Neural crest cell (in vitro differentiated cells): Measurements from ENCODE around the gene ANO9. TPM values are rescaled to one million over a fixed set of nuclear protein-coding genes. Genes with fewer than 3 reads are reported as not detected.

Experiments
- DNase-seq: peaks from one replicate; pipeline ENCODE4 v3.0.0; 2021; ENCODE audit warnings: low read depth, mixed read lengths, low spot score
- H3K27ac Mint-ChIP-seq: one replicate; pipeline ENCODE4 v1.8.0; 2021; ENCODE audit warnings: mild to moderate bottlenecking, mixed read lengths; ENCODE audit not compliant: unreplicated experiment
- H3K27me3 Mint-ChIP-seq: 2 replicates; pipeline ENCODE4 v1.8.0; 2021; ENCODE audit warnings: low read depth, mild to moderate bottlenecking, mixed read lengths
- H3K36me3 Mint-ChIP-seq: 2 replicates; pipeline ENCODE4 v1.8.0; 2021; ENCODE audit warnings: low read depth, mild to moderate bottlenecking, mixed read lengths
- H3K4me1 Mint-ChIP-seq: 2 replicates; pipeline ENCODE4 v1.8.0; 2021; ENCODE audit warnings: mixed read lengths
- H3K4me3 Mint-ChIP-seq: one replicate; pipeline ENCODE4 v1.8.0; 2021; ENCODE audit warnings: mild to moderate bottlenecking, mixed read lengths
- H3K9me3 Mint-ChIP-seq: 2 replicates; pipeline ENCODE4 v1.8.0; 2021; ENCODE audit warnings: mixed read lengths
- CTCF ChIP-seq: fragments of 200-600 bp; sonication (generic); conservative IDR thresholded peaks from 2 replicates; pipeline ENCODE4 v1.5.0; 2021; ENCODE audit warnings: antibody characterized with exemption, mild to moderate bottlenecking
- total RNA-seq: library from RNA; stranded (reverse); gene quantifications from 2 replicates; pipeline ENCODE4 v1.2.1, GENCODE V29; 2021

Gene ANO9
- total RNA-seq, 1 donor from 2014 or later: not detected

- Mint-ChIP-seq H3K36me3 (no peaks in the 10 kb centered on the region), H3K27ac (no peak overlapping the region), H3K4me3 (no peak overlapping the region), H3K9me3 (no peaks in the 10 kb centered on the region), H3K27me3 (no peaks in the 10 kb centered on the region), H3K4me1 (peaks cover 15% of the 10 kb centered on the region)
- no peak for TF ChIP-seq CTCF
- DNase-seq: no peak
These were observed 26.2 kb upstream of the ANO9 start for GRCh38 chr11:468036-468435.

GRCh38 chr11:465896-466530, 24.2 kb upstream of the ANO9 start:
- Mint-ChIP-seq H3K36me3 (no peaks in the 10 kb centered on the region), H3K27me3 (no peaks in the 10 kb centered on the region), H3K4me1 (peaks cover 15% of the 10 kb centered on the region), H3K4me3 (no peak overlapping the region), H3K9me3 (no peaks in the 10 kb centered on the region), H3K27ac (no peak overlapping the region)
- DNase-seq: no peak
- TF ChIP-seq CTCF: no peak

GRCh38 chr11:464316-464715, 22.5 kb upstream of the ANO9 start:
- H3K27ac Mint-ChIP-seq: no peak overlapping the region
- no peak for TF ChIP-seq CTCF
- H3K36me3 Mint-ChIP-seq: no peaks in the 10 kb centered on the region
- no peaks in the 10 kb centered on the region for H3K9me3 Mint-ChIP-seq
- no peak overlapping the region for H3K4me3 Mint-ChIP-seq
- peaks cover 8% of the 10 kb centered on the region for H3K4me1 Mint-ChIP-seq
- no peaks in the 10 kb centered on the region for H3K27me3 Mint-ChIP-seq
- DNase-seq: no peak

GRCh38 chr11:462107-462890, 20.5 kb upstream of the ANO9 start:
- no peak for TF ChIP-seq CTCF
- Mint-ChIP-seq H3K4me3 (no peak overlapping the region), H3K4me1 (no peaks in the 10 kb centered on the region), H3K27ac (no peak overlapping the region), H3K36me3 (no peaks in the 10 kb centered on the region), H3K9me3 (no peaks in the 10 kb centered on the region), H3K27me3 (no peaks in the 10 kb centered on the region)
- no peak for DNase-seq

- no peak for TF ChIP-seq CTCF
- Mint-ChIP-seq H3K4me1 (no peaks in the 10 kb centered on the region), H3K27ac (peak overlapping the region; percentile 84), H3K36me3 (no peaks in the 10 kb centered on the region), H3K27me3 (no peaks in the 10 kb centered on the region), H3K4me3 (no peak overlapping the region), H3K9me3 (no peaks in the 10 kb centered on the region)
- DNase-seq: no peak
These were observed 19.8 kb upstream of the ANO9 start for GRCh38 chr11:461626-462025.
